Muscle of back (tissue), 11 donors: ENCODE results near the gene PSMG4. TPM values are rescaled to one million over a fixed set of nuclear protein-coding genes. Genes with fewer than 3 reads are reported as not detected.
A peak's percentile ranks its signal among the peaks of the same experiment; 100 is the strongest.

Experiments used
- DNase-seq, 3 donors: peaks; one replicate each; pipeline versions ENCODE4 v3.0.0 to v3.0.0-alpha.2; 2013
- polyA plus RNA-seq, 10 donors: library from polyadenylated mRNA; unstranded; fragments of 120-200 nt; gene quantifications; one replicate each; pipeline ENCODE4 v1.2.1, GENCODE V29; 2013; ENCODE audit not compliant: insufficient read length in 10 of 10

Gene PSMG4
- polyA plus RNA-seq, 10 donors, result 7.9 to 14.9 (median 12.2) TPM

DNA sequence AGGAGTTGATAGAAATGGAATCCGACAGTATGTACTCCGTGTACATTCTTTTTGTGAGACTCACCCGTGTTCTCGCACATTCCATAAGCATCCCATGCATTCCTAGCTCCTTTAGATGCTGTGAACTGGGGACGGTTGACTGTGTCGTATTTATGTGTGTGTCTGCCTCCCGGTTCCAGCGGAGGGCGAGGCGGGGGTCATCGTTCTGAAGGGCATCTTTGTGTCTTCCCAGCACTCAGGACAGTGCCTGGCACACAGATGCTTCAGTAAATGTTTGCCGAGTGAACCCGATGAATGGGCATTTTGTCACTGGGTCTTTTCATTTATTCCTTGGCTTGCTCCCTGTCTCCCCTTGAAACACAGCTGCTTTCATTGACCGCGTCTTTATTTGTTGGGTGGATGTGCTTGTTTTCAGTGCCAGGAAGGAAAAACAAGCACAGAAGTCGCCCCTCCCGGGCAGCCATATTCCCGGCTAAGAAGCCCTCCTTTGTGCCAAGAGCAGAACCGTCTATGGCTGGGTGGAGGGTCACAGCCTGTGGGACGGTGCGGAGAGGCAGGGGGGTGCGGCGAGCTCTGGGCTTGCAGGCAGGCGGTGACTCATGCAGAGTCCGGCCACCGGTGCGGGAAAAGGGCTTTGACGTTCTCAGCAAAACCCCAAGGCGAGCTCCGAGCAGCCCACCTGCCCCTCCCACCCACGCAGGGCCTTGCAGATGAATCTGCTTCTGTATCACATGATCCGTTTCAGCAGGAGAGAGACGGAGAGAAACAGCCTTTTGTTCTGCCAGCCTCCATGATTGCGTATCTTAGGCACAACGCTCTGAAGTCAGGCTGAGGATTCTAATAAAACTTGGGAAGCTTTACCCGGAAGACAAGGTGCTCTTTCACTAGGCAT lies 11.2 kb upstream of the PSMG4 start:
- peak in 2 of 3 donors; percentile 83 to 87 for DNase-seq

- no peak for DNase-seq
Measured at GRCh38 chr6:3249821-3250220, 8.9 kb upstream of the PSMG4 start.

DNA sequence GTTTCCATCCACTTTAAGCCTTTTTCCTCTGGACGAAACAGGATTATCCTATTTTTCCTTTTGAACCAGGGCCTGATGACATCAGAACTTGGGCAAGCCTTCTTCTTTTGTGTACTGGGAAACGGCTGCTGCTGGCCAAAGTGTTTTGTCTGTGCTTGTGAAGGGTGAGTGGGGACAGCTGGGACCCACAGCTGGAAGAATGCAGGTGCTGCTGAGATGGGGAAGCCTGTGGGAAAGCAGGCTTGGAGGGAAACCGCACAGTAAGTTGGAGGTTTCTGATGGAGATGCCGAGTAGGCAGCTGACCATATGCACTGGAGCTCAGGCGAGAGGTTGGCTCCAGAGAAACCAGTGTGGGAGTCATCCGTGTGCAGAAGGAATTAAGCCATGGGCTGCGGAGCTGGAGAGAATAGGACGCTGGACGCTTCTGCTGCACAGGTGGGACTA lies 8.5 kb upstream of the PSMG4 start:
- DNase-seq, result peak; percentile 81 to 95 (median 90)

GRCh38 chr6:3251462-3252314 lies 7.1 kb upstream of the PSMG4 start:
- DNase-seq, result peak; percentile 72 to 91 (median 85)

GRCh38 chr6:3252369-3252768 lies 6.4 kb upstream of the PSMG4 start:
- no peak for DNase-seq

GRCh38 chr6:3252861-3253596 lies 5.7 kb upstream of the PSMG4 start:
- no peak for DNase-seq

DNA sequence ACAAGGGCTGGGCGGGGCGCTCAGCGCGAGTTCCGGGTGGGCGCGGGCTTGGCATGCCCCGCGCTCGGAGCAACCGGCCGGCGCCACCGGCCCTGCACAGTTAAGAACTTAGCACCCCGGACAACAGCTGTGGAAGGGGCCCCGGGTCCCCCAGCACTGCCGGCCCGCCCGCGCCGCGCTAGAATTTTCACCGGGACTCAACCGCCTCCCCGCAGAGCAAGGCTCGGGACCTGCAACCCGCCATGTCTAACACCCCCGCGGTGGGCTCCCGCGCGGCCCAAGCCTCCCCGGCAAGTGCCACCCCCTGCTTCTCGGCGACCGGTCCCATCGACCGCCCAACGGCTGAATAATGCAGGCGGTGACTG lies 5.2 kb upstream of the PSMG4 start:
- no peak for DNase-seq

GRCh38 chr6:3258201-3258600 lies 546 bp upstream of the PSMG4 start:
- DNase-seq, result no peak

DNA sequence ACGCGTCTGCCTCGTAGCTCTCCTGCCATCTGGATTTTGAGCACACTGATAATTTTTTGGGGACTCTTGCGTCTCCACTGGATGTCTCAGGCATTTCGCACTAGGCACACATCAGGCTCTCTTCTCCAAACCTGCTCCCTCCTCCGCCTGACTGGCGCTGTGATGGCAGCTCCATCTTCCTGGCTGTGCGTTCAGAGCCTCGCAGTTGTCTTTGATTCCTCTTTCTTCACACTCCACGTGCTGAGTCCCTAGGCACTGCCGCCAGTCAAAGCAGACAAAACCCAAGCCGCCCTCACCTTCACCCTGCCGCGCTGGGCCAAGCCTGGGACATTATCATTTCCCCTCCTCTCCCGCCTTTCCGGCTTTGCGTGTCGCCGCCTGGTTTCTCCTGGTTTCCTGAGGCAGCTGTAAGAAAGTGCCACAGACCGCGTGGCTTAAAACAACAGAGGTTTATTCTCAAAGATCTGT lies 778 bp downstream of the PSMG4 start:
- peak in 1 of 3 donors; percentile 78 for DNase-seq

- no peak for DNase-seq
Measured at GRCh38 chr6:3260296-3260695, 1.5 kb downstream of the PSMG4 start.

GRCh38 chr6:3260772-3261517 lies 2.2 kb downstream of the PSMG4 start:
- no peak for DNase-seq

- no peak for DNase-seq
Measured at GRCh38 chr6:3261518-3261820, 2.7 kb downstream of the PSMG4 start.

DNA sequence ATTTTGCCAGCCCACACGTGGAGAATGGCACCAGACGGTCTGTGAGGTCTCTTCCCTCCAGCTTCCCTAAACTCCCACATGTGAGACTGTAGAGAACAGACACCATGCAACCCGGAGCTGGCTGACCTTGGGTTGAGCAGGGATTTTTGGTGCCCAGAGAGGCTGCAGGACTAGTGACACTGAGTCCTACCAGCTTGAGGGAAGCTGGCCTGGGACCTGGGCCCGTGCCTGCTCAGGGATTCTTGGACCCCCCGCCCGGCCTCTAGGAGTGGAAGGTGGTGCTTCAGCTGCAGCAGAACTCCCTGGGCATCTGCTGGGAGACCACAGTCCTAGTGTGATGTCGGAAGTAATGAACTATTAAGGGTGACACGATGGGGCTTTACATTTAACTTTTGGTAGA lies 3.2 kb downstream of the PSMG4 start:
- DNase-seq, result no peak

DNA sequence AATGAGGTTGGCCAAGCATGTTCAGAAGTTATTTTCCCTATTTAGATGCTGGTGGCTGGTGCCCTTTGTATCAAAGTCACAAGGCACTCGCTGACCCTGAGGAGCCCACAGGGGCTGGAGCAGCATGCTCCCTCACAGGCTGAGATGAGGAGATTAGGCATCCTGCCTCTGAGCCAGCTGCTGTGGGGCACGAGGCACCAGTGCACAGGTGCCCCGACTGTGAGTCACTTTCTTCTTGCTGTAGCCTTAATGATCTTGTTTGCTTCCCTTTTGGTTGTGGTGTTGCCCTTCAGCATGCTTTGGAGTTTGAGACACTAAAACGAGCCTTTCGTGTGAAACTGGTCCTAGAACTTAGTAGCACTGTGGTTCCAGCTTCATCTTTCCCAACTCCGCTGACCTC lies 4.3 kb downstream of the PSMG4 start:
- no peak for DNase-seq

- no peak for DNase-seq
Measured at GRCh38 chr6:3264356-3264755, 5.6 kb downstream of the PSMG4 start.

- no peak for DNase-seq
Measured at GRCh38 chr6:3265671-3266070, 6.9 kb downstream of the PSMG4 start.

DNA sequence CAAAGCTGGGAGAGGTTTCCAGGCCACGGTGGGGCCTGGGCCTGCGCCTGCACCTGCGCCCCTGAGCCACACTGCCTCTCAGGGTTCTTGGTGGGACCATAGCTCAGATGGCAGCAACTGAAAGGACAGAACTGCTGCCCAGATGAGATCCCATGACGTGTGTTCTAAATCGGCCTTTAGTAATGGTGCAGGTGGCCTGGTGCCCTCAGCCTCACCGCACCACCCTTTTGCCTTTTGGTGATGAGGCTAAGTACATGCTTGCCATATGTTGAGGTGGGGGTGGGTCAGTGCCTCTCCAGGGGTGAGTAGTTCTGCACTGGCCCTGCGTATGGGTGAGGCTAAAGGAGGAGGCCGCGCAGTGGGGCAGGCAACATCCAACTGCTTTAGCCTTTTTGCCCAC lies 7.4 kb downstream of the PSMG4 start:
- no peak for DNase-seq

DNA sequence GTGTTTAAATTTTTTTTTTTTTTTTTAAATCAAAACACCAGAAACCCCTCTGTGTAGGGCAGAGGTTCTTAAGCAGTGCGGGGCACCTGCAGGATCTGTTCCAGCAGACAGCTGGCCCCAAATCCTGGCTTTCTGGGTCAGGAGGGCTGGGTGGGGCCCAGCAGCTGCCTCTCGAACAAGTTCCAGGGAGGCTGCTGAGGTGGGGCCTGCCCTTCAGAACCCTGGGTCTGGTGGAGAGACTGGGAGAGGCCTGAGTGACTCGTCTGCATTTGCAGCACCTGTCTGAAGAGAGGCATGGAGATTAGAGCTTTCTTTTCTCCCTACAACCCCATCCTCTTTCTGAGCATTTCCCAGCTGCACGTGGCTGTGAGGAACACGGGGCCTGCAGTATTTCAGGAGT lies 8.4 kb downstream of the PSMG4 start:
- DNase-seq, result no peak

GRCh38 chr6:3268680-3269079 lies 9.9 kb downstream of the PSMG4 start:
- no peak for DNase-seq

DNA sequence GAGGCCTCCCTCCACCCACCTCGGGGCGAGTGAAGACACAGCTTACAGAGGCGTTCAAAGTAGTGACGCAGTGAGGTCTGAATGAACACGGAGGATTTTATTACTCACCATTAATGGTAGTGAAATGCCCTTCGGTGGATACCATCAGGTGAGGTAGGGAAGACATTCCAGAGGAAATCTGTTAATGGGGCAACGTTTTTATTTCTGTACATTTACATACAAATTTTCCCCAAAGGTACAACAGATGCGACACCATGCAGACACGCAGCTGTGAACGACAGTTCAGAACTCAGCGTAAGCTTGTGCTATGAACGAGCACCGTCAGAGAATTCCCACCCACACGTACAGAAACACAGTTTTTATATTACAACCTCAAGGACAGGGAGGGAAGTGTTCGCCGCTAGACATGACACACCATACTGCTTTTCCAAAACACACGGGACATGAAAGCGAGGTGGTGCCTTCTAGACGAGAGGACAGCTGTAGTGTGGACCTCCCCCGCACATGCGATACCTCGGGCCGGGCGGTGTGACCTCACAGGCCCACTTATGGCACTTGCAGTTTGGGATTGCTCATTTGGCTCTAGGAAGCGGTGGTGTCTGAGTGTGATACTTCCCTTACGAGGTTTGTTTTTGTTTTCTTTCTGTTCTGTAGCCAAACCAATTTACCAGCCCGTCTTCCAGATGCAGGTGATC lies 10.7 kb downstream of the PSMG4 start:
- DNase-seq, result no peak

- no peak for DNase-seq
Measured at GRCh38 chr6:3270258-3270657, 11.5 kb downstream of the PSMG4 start.
